HEK293 (cell line): ENCODE measurements around the gene VEZF1.

Experiments
- EGR2 ChIP-seq: fragments of 450-650 bp; formaldehyde crosslinking; IDR thresholded peaks from 2 replicates; pipeline ENCODE4 v1.5.1; 2016; ENCODE audit warnings: low read depth, missing biosample characterization, missing genetic modification characterization
- GLIS1 ChIP-seq: fragments of 450-650 bp; formaldehyde crosslinking; IDR thresholded peaks from 2 replicates; pipeline ENCODE4 v1.5.1; 2016; ENCODE audit warnings: missing biosample characterization, missing genetic modification characterization
- IKZF3 ChIP-seq: fragments of 450-650 bp; IDR thresholded peaks from 2 replicates; pipeline ENCODE4 v1.5.0; 2018; ENCODE audit warnings: missing biosample characterization, mild to moderate bottlenecking, missing genetic modification characterization, moderate library complexity
- YY2 ChIP-seq: fragments of 450-650 bp; formaldehyde crosslinking; IDR thresholded peaks from 2 replicates; pipeline ENCODE4 v1.5.1; 2016; ENCODE audit warnings: missing biosample characterization, missing genetic modification characterization
- ZFP41 ChIP-seq: fragments of 450-650 bp; formaldehyde crosslinking; IDR thresholded peaks from 2 replicates; pipeline ENCODE4 v1.5.1; 2016; ENCODE audit warnings: missing biosample characterization, missing genetic modification characterization, borderline replicate concordance
- ZFP69B ChIP-seq: fragments of 450-650 bp; formaldehyde crosslinking; IDR thresholded peaks from 2 replicates; pipeline ENCODE4 v1.5.1; 2016; ENCODE audit warnings: missing biosample characterization, missing genetic modification characterization
- ZNF24 ChIP-seq: fragments of 450-650 bp; formaldehyde crosslinking; IDR thresholded peaks from 2 replicates; pipeline ENCODE4 v1.5.1; 2016; ENCODE audit warnings: missing biosample characterization, missing genetic modification characterization
- ZNF302 ChIP-seq: fragments of 450-650 bp; formaldehyde crosslinking; IDR thresholded peaks from 2 replicates; pipeline ENCODE4 v1.5.1; 2016; ENCODE audit warnings: missing biosample characterization, missing genetic modification characterization, low read depth
- ZNF350 ChIP-seq: fragments of 450-650 bp; formaldehyde crosslinking; IDR thresholded peaks from 2 replicates; pipeline ENCODE4 v1.5.0; 2017; ENCODE audit warnings: missing biosample characterization, mild to moderate bottlenecking, missing genetic modification characterization
- ZNF37A ChIP-seq: fragments of 450-650 bp; IDR thresholded peaks from 2 replicates; pipeline ENCODE4 v1.5.1; 2018; ENCODE audit warnings: missing biosample characterization, missing genetic modification characterization
- ZNF560 ChIP-seq: fragments of 450-650 bp; formaldehyde crosslinking; IDR thresholded peaks from 2 replicates; pipeline ENCODE4 v1.5.1; 2017; ENCODE audit warnings: missing biosample characterization, missing genetic modification characterization, borderline replicate concordance
- ZNF777 ChIP-seq: fragments of 450-650 bp; formaldehyde crosslinking; IDR thresholded peaks from 2 replicates; pipeline ENCODE4 v1.5.1; 2017; ENCODE audit warnings: missing biosample characterization, missing genetic modification characterization, borderline replicate concordance
- ZNF785 ChIP-seq: fragments of 450-650 bp; formaldehyde crosslinking; IDR thresholded peaks from 2 replicates; pipeline ENCODE4 v1.5.1; 2016; ENCODE audit warnings: missing biosample characterization, missing genetic modification characterization
- ZNF830 ChIP-seq: fragments of 450-650 bp; IDR thresholded peaks from 2 replicates; pipeline ENCODE4 v1.5.0; 2018; ENCODE audit warnings: missing biosample characterization, missing genetic modification characterization, low read depth, mild to moderate bottlenecking, moderate library complexity
- ZXDB ChIP-seq: fragments of 450-650 bp; formaldehyde crosslinking; IDR thresholded peaks from 2 replicates; pipeline ENCODE4 v1.5.1; 2016; ENCODE audit warnings: missing biosample characterization, missing genetic modification characterization
- TF ChIP-seq, protein P1 (sequence below): fragments of 450-650 bp; formaldehyde crosslinking; IDR thresholded peaks from 2 replicates; pipeline ENCODE4 v1.5.1; 2016; ENCODE audit warnings: missing biosample characterization, missing genetic modification characterization
- TF ChIP-seq, protein P2 (sequence below): fragments of 450-650 bp; formaldehyde crosslinking; IDR thresholded peaks from 2 replicates; pipeline ENCODE4 v1.5.1; 2016; ENCODE audit warnings: missing biosample characterization, missing genetic modification characterization, borderline replicate concordance
- TF ChIP-seq, protein P3 (sequence below): fragments of 450-650 bp; formaldehyde crosslinking; IDR thresholded peaks from 2 replicates; pipeline ENCODE4 v1.5.0; 2017; ENCODE audit warnings: missing biosample characterization, missing genetic modification characterization, borderline replicate concordance
- TF ChIP-seq, protein P4 (sequence below): fragments of 450-650 bp; formaldehyde crosslinking; IDR thresholded peaks from 2 replicates; pipeline ENCODE4 v1.5.1; 2016; ENCODE audit warnings: missing biosample characterization, missing genetic modification characterization, borderline replicate concordance
- TF ChIP-seq, protein P5 (sequence below): fragments of 450-650 bp; formaldehyde crosslinking; conservative IDR thresholded peaks from 2 replicates; pipeline ENCODE4 v1.5.1; 2016; ENCODE audit warnings: low read depth, missing biosample characterization, missing genetic modification characterization
- TF ChIP-seq, protein P6 (sequence below): fragments of 450-650 bp; IDR thresholded peaks from 2 replicates; pipeline ENCODE4 v1.5.1; 2018; ENCODE audit warnings: missing biosample characterization, mild to moderate bottlenecking, missing genetic modification characterization

The VEZF1 gene

DNA sequence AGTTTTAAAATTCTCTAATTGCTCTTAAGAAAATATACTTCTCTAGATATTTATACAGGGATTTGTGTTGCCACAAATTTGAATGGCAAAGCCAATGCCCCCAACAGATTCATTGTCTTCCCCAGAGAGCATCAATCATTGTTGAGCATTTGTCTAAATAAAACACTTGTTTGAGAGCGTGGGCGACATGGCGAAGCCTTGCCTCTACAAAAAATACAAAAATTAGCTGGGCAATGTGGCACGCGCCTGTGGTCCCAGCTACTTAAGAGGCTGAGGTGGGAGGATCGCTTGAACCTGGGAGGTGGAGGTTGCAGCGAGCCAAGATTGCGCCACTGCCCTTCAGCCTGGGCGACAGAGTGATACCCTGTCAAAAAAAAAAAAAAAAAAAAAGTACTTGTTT, 32.3 kb upstream of the VEZF1 start (continued):
- TF ChIP-seq, protein P1, sequence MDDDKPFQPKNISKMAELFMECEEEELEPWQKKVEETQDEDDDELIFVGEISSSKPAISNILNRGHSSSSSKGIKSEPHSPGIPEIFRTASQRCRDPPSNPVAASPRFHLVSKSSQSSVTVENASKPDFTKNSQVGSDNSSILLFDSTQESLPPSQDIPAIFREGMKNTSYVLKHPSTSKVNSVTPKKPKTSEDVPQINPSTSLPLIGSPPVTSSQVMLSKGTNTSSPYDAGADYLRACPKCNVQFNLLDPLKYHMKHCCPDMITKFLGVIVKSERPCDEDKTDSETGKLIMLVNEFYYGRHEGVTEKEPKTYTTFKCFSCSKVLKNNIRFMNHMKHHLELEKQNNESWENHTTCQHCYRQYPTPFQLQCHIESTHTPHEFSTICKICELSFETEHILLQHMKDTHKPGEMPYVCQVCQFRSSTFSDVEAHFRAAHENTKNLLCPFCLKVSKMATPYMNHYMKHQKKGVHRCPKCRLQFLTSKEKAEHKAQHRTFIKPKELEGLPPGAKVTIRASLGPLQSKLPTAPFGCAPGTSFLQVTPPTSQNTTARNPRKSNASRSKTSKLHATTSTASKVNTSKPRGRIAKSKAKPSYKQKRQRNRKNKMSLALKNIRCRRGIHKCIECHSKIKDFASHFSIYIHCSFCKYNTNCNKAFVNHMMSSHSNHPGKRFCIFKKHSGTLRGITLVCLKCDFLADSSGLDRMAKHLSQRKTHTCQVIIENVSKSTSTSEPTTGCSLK (tag by site-specific recombination) = no peak
- TF ChIP-seq, protein P2, sequence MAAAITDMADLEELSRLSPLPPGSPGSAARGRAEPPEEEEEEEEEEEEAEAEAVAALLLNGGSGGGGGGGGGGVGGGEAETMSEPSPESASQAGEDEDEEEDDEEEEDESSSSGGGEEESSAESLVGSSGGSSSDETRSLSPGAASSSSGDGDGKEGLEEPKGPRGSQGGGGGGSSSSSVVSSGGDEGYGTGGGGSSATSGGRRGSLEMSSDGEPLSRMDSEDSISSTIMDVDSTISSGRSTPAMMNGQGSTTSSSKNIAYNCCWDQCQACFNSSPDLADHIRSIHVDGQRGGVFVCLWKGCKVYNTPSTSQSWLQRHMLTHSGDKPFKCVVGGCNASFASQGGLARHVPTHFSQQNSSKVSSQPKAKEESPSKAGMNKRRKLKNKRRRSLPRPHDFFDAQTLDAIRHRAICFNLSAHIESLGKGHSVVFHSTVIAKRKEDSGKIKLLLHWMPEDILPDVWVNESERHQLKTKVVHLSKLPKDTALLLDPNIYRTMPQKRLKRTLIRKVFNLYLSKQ (tag by site-specific recombination) = no peak
- TF ChIP-seq ZNF37A = no peak
- TF ChIP-seq, protein P3, sequence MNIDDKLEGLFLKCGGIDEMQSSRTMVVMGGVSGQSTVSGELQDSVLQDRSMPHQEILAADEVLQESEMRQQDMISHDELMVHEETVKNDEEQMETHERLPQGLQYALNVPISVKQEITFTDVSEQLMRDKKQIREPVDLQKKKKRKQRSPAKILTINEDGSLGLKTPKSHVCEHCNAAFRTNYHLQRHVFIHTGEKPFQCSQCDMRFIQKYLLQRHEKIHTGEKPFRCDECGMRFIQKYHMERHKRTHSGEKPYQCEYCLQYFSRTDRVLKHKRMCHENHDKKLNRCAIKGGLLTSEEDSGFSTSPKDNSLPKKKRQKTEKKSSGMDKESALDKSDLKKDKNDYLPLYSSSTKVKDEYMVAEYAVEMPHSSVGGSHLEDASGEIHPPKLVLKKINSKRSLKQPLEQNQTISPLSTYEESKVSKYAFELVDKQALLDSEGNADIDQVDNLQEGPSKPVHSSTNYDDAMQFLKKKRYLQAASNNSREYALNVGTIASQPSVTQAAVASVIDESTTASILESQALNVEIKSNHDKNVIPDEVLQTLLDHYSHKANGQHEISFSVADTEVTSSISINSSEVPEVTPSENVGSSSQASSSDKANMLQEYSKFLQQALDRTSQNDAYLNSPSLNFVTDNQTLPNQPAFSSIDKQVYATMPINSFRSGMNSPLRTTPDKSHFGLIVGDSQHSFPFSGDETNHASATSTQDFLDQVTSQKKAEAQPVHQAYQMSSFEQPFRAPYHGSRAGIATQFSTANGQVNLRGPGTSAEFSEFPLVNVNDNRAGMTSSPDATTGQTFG (tag by site-specific recombination) = no peak
- TF ChIP-seq ZNF350 = no peak
- TF ChIP-seq ZFP69B (tag by site-specific recombination) = peak; percentile 62; the same call in 1 of the 2 replicates
- TF ChIP-seq ZNF560 (tag by site-specific recombination) = no peak
- no peak for TF ChIP-seq ZNF785 (tag by site-specific recombination)
- no peak for TF ChIP-seq ZXDB (tag by site-specific recombination)
- TF ChIP-seq, protein P4, sequence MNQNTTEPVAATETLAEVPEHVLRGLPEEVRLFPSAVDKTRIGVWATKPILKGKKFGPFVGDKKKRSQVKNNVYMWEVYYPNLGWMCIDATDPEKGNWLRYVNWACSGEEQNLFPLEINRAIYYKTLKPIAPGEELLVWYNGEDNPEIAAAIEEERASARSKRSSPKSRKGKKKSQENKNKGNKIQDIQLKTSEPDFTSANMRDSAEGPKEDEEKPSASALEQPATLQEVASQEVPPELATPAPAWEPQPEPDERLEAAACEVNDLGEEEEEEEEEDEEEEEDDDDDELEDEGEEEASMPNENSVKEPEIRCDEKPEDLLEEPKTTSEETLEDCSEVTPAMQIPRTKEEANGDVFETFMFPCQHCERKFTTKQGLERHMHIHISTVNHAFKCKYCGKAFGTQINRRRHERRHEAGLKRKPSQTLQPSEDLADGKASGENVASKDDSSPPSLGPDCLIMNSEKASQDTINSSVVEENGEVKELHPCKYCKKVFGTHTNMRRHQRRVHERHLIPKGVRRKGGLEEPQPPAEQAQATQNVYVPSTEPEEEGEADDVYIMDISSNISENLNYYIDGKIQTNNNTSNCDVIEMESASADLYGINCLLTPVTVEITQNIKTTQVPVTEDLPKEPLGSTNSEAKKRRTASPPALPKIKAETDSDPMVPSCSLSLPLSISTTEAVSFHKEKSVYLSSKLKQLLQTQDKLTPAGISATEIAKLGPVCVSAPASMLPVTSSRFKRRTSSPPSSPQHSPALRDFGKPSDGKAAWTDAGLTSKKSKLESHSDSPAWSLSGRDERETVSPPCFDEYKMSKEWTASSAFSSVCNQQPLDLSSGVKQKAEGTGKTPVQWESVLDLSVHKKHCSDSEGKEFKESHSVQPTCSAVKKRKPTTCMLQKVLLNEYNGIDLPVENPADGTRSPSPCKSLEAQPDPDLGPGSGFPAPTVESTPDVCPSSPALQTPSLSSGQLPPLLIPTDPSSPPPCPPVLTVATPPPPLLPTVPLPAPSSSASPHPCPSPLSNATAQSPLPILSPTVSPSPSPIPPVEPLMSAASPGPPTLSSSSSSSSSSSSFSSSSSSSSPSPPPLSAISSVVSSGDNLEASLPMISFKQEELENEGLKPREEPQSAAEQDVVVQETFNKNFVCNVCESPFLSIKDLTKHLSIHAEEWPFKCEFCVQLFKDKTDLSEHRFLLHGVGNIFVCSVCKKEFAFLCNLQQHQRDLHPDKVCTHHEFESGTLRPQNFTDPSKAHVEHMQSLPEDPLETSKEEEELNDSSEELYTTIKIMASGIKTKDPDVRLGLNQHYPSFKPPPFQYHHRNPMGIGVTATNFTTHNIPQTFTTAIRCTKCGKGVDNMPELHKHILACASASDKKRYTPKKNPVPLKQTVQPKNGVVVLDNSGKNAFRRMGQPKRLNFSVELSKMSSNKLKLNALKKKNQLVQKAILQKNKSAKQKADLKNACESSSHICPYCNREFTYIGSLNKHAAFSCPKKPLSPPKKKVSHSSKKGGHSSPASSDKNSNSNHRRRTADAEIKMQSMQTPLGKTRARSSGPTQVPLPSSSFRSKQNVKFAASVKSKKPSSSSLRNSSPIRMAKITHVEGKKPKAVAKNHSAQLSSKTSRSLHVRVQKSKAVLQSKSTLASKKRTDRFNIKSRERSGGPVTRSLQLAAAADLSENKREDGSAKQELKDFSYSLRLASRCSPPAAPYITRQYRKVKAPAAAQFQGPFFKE (tag by site-specific recombination) = no peak
- TF ChIP-seq, protein P5, sequence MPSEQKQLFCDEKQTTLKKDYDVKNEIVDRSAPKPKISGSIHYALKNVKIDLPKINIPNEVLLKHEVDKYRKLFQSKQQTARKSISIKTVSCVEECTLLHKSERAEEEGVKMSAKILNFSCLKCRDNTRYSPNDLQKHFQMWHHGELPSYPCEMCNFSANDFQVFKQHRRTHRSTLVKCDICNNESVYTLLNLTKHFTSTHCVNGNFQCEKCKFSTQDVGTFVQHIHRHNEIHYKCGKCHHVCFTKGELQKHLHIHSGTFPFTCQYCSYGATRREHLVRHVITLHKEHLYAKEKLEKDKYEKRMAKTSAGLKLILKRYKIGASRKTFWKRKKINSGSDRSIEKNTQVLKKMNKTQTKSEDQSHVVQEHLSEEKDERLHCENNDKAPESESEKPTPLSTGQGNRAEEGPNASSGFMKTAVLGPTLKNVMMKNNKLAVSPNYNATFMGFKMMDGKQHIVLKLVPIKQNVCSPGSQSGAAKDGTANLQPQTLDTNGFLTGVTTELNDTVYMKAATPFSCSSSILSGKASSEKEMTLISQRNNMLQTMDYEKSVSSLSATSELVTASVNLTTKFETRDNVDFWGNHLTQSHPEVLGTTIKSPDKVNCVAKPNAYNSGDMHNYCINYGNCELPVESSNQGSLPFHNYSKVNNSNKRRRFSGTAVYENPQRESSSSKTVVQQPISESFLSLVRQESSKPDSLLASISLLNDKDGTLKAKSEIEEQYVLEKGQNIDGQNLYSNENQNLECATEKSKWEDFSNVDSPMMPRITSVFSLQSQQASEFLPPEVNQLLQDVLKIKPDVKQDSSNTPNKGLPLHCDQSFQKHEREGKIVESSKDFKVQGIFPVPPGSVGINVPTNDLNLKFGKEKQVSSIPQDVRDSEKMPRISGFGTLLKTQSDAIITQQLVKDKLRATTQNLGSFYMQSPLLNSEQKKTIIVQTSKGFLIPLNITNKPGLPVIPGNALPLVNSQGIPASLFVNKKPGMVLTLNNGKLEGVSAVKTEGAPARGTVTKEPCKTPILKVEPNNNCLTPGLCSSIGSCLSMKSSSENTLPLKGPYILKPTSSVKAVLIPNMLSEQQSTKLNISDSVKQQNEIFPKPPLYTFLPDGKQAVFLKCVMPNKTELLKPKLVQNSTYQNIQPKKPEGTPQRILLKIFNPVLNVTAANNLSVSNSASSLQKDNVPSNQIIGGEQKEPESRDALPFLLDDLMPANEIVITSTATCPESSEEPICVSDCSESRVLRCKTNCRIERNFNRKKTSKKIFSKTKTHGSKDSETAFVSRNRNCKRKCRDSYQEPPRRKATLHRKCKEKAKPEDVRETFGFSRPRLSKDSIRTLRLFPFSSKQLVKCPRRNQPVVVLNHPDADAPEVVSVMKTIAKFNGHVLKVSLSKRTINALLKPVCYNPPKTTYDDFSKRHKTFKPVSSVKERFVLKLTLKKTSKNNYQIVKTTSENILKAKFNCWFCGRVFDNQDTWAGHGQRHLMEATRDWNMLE (tag by site-specific recombination) = no peak
- peak; percentile 86 for TF ChIP-seq EGR2 (tag by site-specific recombination)
- no peak for TF ChIP-seq IKZF3
- no peak for TF ChIP-seq ZNF777 (tag by site-specific recombination)
- TF ChIP-seq, protein P6, sequence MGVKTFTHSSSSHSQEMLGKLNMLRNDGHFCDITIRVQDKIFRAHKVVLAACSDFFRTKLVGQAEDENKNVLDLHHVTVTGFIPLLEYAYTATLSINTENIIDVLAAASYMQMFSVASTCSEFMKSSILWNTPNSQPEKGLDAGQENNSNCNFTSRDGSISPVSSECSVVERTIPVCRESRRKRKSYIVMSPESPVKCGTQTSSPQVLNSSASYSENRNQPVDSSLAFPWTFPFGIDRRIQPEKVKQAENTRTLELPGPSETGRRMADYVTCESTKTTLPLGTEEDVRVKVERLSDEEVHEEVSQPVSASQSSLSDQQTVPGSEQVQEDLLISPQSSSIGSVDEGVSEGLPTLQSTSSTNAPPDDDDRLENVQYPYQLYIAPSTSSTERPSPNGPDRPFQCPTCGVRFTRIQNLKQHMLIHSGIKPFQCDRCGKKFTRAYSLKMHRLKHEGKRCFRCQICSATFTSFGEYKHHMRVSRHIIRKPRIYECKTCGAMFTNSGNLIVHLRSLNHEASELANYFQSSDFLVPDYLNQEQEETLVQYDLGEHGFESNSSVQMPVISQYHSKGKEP (tag by site-specific recombination) = no peak
- TF ChIP-seq GLIS1 (tag by site-specific recombination) = peak; percentile 76
- TF ChIP-seq ZFP41 = no peak
- TF ChIP-seq YY2 (tag by site-specific recombination) = no peak
- no peak for TF ChIP-seq ZNF302 (tag by site-specific recombination)
- TF ChIP-seq ZNF830 (tag by site-specific recombination) = no peak
- no peak for TF ChIP-seq ZNF24
